SK-N-DZ (cell line): Measurements from ENCODE around the gene MACF1.

Experiments
- DNase-seq: peaks from one replicate; pipeline ENCODE4 v3.0.0-alpha.2; 2015; ENCODE audit warnings: low spot score

MACF1 gene

DNA sequence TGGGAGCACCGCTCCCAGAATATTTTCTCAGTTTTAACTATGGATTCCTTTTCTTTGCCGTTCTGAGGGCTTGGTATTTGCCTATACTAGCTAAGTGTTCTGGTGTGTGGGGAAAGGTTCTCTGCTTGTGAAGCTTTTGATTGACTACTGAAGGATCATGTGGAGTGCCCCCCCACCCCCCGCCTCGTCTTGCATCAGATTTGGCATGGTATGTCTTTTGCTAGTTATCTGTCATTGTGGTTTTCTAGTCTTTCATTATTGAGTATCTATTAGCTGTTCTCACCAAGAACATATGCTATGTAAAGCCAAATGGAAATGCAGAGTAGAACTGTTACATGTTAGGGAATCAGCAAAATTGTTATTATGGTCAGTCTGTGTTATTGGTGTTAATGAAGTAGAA is 58.3 kb downstream of the MACF1 start:
- DNase-seq: no peak

DNA sequence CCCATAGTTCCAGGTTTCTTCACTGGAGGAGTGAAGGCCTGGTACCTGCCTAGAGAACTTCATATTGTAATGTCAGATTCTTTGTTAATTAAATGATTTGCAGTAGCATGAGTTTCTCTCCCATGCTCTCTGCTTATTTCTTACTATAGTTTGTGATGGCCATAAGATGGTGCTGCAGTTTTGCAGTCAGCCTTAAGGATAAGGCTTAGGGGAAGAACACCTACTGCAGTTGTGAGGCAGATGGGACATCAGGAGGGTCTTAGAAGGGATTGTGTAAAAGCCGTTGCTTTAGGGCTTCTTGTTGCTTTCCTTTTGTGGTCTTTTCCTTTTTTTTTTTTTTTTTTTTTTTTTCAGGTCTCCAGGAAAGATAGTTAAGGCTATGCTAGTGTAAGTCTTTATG is 61.8 kb downstream of the MACF1 start:
- peak; percentile 6 for DNase-seq

DNA sequence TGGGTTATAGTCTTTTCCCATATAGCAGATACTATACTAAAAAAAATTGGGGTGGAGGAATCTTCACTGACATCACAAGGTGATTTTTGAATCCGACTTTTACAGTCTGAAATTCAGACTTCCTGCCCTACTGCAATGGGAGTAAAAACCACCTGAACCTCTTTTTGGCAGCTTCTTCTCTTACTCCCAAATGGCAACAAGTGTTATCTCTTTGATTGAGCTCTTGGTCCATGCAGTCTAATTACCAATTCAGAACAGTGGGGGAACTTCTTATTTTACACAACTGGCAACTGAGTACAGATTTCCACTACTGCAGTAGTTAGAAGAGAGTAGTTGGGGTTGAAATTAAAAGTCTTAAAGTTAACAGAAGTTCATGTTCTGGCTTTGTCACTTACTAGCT is 62.3 kb downstream of the MACF1 start:
- DNase-seq: no peak

DNA sequence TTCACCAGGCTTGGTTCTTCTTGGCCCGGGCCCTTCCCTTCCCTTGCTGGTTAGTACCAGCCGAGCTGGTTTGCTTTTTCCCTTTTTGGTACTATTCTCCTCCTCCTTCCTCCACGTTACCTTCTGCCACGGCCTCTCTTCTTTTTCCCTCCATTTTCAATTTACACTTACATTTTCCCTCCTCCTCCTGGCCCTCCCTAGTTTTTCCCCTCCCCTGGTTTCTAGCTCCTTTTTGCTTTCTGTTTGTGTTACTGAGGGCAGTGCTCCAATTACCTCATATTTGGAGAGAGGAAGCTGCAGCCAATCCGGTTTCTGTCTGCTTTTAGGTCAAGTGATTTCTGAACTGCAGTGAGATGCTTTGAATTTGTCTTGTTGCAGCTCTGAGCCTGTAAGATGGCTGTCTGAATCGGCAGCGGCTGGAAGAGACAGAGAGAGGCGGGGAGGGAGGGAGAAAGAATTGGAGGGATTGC is 63.7 kb downstream of the MACF1 start:
- peak; percentile 22 for DNase-seq

DNA sequence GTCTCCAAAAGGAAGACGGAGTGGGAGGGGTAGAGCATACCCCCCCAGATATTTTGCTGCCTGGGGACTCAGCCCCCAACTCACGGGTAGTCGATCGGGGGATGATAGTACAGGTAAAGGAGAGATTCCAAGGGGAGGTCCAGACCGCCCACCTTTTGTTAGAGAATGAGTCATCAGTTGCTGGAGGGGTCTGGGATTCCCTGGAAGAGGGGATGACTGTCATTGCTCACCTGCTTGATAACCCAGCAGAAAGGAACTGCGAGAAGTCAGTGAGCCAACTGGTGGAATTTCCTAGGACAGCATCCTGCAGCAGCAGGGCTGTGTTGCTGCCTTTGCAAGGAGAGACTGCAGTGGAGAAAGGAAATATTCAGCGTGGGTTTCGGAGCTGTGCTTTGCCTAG is 64.4 kb downstream of the MACF1 start:
- no peak for DNase-seq

DNA sequence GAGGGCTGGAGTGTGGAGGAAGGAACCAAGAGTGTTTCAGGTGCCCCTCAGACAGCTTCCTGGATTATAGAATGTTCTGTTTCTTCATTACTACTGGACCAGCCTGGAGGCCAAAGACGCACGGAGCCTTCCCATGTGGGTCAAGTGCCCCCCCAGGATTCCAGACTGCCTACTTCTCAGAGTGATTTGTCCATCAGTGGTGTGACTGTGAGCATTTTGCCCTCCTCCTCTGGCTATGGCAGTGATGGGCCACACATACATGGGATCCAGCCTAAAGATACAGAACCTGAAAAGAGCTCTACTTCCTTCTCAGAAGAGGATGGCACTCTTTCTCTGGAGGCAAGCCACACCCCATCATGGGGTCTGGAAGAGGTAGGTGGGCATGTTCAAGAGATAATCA is 64.9 kb downstream of the MACF1 start:
- DNase-seq: no peak

DNA sequence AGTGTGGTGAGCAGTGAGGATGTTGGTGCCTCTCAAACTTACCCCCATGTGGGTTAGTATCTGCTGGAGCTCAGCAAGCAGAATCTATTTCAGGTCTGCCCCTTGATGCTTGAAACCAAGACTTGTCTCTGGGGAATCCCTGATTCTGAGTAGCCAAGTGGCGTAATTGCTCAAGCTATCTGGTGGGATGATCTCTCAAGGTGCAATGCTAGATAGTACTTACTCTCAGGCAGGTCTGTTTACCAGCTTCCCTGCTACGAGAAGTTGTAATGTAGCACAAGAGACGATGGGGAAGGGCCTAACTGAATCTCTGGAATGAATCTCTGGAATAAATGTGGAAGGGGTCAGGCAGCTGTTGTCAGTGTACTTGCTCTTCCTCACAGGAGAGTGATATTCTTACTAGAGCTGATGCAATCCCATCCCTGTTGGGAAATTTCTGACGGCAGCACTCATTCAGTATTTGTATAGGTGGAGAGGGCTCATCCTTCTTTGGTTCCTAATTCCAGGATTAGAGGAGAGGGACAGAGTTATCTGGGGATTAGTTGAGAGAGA is 65.4 kb downstream of the MACF1 start:
- DNase-seq: peak; percentile 61

DNA sequence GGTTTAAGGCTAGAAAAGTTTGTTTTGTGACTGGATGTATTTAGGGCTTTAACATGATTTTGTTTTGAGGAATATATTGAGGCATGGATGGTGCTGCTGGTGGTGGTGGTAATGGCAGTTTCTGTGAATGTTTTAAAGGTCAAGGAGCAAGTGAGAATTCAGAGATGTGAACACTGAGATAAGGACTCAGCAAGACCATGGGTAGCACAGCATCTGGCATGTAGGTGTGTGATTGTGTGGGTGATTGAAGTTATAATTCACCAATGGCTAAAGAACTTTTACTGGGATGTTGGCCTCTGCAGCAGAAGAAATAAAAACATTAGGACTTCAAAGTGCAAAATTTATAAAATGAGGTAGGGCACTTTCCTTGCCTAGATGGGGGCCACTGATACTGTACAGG is 65.9 kb downstream of the MACF1 start:
- no peak for DNase-seq

DNA sequence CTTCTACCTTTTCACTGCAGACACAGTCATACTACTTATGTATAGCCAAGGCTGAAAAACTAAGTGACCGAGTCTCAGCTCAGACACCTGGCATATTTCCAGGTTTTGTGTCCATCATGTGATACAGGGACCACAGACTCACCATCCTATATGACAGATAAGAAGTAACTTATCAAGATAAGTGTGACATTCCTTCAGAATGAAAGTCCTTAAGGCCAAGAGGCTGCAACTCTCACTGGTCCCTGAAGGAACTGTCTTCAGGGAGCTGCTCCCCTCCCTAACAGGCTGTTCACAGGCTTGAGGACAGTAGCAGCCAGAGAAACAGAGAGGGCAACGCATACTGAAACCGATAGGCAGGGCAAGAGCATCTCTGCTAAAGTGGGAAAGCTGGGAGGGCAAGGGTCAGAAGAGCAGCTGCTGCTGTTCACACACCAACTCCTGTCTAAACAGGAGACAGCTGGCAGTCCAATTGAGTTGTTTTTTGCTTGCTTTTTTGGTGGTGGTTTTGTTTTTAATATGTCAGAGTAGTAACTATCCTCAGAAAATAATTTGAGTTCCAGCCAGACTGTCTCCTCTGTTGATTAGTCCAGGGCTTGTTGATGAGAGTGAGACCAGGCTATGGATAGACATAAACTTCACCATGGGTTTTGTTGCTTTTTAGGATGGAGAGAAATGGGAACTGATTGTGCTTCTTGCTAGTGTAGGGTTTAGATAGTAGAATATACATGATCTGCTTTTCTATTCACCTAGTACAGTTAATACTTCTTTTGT is 67.7 kb downstream of the MACF1 start:
- peak; percentile 30 for DNase-seq

DNA sequence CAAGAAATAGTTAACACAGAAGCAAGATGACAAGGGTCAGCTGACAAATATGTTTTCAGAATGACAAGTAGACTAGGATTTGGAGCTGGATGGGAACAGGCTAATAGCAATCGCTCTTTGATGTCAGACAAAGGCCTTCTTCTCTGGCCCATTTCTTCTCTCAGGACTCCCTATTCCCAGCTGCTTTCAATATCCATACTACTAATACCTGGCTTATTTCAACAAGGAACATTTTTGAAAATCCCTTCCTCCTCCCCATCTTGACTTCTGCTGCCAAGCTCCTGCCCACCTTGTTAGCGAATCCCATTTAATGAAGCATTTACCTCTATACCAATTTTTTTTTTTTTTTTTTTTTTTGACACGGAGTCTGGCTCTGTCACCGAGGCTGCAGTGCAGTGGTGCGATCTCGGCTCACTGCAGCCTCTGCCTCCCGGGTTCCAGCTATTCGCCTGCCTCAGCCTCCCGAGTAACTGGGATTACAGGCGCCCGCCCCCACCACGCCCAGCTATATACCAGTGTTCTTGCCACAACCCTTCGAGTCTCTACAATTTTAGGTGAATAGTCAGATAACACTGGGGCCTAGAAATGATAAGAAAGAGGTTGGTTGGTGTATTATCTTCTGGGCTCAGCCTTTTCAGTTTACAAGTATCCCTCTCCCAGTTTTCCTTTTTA is 68.4 kb downstream of the MACF1 start:
- no peak for DNase-seq

DNA sequence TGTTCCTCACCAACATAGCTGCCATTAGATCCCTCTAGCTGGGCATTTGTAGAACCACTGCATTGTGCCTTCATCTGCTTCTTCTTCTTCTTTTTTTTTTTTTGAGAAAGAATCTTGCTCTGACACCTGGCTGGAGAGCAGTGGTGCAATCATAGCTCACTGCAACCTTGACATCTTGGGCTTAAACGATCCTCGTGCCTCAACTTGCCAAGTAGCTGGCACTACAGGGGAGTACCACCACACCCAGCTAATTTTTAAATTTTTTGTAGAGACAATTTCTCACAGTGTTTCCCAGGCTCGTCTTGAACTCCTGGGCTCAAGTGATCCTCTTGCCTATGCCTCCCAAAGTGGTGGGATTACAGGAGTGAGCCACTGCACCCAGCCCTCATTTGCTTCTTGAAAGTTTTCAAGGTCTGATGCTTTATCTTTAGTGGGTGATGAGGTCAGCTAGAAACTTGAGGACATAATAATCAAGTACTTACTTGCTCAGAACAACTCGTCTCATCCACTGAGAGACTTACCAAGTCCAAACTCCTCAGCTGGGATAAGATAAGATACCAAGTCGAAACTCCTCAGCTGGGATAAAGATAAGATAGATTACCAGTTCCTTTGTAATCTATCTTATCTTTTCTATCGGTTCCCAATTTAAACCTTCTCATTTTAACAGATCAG is 71.5 kb downstream of the MACF1 start:
- DNase-seq: no peak

DNA sequence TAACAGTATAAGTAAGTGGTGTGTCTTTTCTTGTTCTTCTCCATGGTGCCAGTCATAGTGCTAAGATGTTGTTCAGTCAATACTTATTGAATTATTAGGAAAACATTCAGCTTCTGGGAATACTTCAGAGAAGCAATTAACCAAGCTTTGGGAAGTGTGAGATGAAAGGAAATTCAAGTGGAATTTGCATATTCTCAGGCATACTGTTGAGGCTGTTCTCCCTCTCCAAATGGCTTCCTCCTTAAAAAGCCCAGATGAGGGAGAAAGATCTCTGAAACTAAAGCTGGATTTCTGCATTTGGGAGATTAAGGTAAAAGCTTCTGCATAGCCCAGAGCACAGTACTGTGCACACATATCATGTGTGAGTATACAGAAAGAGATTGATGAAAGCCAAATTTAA is 73.4 kb downstream of the MACF1 start:
- DNase-seq: no peak

DNA sequence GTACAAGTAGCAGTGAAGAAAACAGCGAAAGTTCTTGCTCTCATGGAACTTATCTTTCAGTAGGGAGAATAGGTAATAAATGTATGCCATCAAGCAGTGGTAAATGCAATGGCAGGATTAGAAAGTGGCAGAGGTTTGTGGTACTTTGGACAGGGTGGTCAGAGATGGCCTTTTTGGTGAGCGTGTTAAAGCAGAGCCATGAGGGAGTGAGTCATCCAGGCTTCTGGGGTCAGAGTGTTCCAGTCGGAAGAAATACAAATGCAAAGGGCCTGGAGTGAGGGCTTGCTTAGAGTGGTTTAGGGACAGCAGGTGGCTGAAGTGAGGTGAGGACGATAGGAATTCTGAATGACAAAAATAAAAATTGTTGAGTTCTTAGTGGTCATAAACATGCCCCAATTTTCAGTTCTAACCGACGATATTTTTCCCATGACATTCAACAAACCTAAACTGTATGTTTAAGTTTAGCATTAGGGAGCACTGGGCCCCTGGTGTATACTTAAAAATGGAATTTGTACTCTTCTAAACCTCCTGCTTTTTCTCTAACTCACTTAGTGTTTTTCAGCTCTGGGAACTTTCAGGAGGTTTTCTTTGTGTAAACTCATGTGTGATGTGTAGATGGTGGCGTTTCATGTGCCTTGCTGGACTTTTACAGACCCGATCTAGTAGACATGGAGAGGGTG is 78.2 kb downstream of the MACF1 start:
- no peak for DNase-seq

DNA sequence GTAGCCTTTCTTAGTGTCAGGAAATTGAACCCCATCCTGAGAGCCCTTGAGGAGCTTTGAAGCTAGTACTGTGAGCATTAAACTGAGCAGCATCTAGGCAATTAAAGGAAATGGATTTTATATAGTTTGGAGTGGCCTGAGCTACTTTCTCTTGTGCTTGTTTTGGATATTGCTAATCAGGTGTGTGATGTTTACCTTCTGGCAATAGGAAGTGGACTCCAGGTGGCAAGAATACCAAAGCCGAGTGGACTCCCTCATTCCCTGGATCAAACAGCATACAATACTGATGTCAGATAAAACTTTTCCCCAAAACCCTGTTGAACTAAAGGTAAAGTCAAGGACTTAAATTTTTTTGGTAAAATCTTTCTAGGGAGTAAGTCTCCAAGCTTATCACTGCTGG is 79.4 kb downstream of the MACF1 start:
- DNase-seq: no peak

DNA sequence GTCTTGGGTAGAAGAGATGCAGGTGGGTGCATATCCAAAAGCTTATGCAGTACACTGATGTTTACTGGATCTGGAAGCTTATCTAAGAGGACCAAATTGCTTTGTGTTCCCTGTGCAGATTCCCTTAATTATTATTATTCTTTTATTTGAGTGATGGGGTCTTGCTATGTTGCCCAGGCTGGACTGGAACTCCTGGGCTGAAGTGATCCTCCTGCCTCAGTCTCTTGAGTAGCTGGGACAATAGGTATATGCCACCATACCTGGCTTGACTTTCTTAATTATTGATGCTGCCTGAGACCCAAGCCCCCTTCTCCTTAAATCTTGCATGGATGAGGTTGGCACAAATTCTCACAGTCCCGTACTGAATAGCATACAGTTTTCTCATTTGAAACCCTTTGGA is 83.0 kb downstream of the MACF1 start:
- DNase-seq: no peak

DNA sequence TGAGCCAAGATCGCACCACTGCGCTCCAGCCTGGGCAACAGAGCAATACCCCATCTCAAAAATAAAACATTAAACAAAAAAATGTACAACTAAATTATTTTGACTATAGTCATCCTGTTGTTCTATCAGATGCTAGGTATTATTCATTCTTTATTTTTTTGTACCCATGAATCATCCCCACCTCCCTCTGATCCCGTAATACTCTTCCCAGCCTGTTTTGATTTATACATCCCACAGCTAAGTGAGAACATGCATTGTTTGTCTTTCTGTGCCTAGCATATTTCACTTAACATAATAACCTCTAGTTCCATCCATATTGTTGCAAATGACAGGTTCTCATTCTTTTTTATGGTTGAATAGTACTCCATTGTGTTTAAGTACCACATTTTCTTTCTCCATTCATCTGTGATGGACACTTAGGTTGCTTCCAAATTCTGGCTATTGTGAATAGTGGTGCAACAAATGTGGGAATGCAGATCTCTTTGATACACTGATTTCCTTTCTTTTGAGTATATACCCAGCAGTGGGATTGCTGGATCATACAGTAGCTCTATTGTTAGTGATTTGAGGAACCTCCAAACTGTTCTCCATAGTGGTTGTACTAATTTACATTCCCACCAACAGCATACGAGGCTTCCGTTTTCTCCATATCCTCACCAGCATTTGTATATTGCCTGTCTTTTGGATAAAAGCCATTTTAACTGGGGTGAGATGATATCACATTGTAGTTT is 84.4 kb downstream of the MACF1 start:
- no peak for DNase-seq

DNA sequence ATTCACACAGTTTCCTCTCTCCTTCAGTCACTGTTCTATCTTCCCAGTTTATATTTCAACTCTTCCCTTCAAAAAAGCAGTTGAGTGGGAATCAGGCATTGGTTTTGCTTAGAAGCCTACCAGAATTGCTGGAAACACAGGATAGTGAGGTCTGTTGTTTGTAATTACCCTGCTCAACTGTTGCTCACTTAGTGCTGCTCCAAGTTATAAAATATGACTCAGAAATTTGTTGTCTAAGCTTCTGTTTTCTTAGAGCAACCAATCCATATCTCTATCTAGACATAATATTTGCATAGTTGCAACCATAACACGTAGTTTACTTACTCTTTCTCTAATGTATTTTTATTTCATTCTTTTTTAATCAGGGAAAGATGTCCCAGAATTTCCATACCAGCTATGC is 87.9 kb downstream of the MACF1 start:
- DNase-seq: no peak

DNA sequence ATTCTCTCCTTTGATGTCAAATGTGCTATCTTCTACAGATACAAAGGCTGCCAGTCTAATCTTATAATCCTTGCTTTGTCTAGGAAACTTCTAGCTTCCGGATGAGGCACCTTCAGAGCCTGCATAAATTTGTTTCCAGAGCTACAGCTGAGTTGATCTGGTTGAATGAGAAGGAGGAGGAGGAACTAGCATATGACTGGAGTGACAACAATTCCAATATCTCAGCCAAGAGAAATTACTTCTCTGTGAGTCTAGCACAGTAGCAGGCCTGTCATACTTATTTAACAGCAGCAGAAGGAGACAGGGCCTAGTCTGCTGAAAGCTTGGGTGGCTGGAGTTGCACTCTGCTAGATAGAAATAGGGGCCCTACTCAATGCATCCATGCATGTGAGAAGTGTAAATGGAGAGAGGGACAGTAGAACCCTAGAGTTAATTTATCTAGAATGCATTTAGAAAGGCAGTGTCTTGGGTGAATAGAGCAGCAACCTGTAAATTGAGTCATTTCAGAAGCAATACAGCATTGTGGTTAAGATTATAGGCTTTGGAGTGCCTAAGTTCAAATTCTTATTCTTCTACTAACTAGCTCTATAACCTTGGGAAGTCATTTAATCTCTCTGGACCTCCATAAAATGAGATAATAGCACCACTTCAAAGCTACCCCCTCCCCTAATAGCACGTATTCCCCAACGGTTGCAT is 89.0 kb downstream of the MACF1 start:
- DNase-seq: no peak

DNA sequence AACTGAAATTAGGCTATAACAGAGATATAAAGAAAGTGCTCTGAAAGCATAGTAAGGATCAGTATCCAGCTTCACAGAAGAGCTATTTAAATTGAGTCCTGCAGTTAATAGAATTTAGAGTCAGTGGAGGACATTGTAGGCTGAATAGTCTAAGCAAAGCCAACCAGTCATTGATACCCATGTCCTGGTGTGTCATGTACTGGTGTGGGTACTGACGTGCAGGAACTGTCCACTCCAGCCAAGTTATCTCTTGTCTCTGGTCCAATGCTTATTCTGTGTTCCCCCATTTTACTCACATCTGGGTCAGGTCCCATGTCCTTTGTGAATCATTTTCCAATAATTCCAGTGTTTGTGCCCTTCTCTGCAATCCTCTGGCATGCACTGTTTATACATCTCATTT is 90.0 kb downstream of the MACF1 start:
- no peak for DNase-seq

DNA sequence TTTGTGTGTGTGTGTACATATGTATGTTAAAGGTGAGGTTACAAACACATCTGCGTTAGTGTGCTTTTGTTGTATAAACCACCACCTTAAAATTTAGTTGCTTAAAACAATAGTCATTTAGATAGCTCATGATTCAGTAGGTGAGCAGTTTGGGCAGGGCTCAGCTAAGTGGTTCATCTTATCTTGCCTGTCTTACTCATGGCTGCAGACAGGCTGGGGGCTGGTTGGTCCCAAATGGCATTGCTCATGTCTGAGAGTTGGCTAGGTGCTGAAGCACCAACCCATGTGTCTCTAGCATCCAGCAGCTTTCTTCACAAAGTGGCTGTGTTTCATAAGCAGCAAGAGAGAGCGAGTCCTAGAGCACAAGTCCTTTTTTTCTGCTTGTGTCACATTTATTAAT is 91.4 kb downstream of the MACF1 start:
- no peak for DNase-seq

DNA sequence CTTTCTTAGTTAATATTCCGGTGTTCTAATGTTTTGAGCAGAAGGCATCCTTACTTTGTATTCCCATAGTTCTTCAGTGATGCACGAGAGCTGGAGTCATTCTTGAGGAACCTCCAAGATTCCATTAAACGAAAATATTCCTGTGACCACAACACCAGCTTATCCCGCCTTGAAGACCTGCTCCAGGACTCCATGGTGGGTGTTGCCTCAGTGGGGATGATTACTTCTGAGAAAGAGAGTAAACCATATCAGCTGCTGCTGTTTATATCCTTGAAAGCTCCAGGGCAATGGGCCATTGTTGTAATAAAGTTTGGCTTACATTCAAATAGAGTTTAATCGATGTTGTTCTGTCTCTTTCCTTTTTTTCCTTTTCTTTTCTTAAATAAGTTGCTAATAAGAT is 93.1 kb downstream of the MACF1 start:
- DNase-seq: no peak
